Midbrain (tissue), 1 donor: ENCODE measurements around the gene CEACAM16.

Source experiments
- DNase-seq: peaks from one replicate; lab custom pipeline; 2025; lab: John Stamatoyannopoulos, UW

The CEACAM16 gene

DNA sequence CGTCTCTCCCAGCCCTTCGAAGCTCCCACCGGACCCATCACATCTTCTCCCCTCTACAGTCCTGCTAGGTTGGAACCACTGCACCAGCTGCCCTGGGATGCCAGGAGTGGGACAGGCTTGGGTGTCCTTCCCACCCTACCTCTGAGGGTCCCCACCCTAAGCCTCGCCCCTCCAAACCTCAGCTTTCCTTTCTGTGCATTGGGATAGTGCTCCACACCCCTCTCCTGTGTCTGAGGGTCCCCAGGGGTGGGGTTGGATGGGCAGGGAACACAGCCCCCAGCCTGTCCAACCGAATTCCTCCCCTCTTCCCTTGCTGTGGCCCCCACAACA is 47.6 kb downstream of the CEACAM16 start:
- DNase-seq = no peak

DNA sequence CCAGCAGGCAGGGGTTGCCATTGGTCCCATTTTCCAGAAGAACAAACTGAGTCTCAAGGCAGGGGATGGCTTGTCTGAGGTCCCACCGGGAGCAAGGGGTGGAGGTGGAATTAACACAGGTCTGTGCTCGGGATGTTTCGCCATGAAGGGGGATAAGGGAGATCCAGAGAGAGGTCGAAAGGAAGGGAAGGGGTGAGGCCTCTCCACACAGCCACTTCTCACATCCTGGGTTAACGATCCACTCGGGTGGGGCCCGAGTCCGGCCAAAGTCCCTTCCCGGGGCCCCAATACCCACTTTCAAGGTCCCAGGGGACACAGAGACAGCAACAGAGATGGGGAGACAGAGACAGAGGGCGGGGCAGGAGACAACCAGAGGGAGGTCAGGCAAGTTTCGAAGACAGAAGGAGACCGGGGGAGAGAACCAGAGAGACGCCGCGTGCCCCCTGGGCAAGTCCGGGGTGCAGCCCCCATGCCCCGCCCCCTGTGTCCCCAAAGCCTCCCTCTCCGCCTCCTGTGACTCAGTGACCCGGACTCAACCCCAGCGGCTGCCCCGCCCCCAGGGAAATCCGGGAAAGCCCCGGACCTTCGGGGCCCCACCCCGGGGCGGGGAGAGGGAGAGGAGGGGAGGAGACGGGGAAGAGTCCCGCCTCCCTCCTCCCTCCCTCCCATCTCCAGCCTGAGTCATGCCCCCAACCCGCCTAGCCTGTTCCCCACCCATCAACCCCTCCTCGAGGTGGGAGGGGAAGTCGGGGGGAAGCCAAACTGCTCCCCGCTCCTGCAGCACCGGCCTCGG is 48.2 kb downstream of the CEACAM16 start:
- DNase-seq = peak; percentile 66

DNA sequence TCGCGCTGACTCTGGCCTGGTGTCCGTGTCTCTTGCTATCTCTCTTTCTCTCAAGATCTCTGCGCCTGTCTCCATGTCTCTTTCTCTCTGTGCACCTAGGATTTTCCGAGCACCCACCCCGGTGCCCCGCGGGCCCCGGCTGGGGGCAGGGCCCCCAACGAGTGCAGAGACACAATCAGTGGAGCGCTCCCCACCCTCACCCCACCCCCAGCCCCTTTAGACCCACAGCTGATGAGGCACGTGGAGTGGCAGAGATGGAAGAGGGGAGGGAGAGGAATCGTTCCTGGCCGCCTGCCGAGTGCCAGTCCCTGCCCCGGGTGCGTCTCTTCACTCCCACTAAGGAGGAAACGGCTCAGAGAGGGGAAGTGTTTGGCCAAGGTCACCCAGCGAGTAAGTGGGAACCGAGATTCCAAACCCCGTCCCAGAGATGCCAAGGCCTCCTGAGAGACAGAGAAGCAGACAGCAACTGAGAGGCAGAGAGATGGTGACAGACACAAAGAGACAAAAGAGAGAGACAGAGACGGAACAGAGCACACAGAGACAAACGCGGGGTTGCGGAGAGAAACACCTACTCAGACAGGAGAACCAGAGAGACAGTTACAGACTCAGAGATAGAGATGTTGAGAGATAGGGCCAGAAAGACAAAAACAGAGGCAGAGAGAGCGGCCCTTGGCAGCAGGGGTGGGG is 48.9 kb downstream of the CEACAM16 start:
- peak; percentile 14 for DNase-seq

DNA sequence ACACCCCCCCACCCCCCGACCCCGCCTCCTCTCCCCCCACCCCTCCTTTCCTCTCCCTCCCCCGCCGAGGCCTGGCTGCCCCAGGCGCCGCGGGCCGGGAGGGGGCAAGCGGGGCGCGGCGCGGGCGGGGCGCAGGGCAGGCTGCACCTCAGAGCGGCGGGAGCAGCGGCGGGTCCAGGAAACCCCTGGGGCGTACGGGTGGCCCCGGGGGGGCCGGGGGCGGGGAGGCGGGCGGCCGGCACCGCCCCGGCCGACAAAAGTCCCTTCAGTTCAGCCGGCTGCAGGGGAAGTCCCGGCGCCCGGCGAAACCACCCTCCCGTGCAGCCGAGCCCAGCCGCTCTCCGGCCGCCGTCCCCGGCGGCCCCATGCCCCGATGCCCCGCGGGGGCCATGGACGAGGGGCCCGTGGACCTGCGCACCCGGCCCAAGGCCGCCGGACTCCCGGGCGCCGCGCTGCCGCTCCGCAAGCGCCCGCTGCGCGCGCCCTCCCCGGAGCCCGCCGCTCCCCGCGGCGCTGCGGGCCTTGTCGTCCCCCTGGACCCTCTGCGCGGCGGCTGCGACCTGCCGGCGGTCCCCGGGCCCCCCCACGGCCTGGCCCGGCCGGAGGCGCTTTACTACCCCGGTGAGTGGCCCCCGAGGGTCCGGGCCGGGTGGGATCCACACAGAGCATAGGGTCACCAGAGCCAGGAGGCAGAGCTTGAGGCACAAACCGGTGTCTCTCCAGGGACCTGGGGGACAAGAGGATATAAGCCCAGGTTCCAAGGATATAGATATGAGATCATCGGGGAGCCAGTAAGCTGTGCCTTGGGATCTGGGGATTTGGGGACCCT is 49.7 kb downstream of the CEACAM16 start, which contains the start of gene BCL3:
BCL3 (plus strand) TSS at position 283 of the 829 bp plus-strand sequence; CDS start at position 366, 83 bp downstream.
- peak; percentile 20 for DNase-seq

DNA sequence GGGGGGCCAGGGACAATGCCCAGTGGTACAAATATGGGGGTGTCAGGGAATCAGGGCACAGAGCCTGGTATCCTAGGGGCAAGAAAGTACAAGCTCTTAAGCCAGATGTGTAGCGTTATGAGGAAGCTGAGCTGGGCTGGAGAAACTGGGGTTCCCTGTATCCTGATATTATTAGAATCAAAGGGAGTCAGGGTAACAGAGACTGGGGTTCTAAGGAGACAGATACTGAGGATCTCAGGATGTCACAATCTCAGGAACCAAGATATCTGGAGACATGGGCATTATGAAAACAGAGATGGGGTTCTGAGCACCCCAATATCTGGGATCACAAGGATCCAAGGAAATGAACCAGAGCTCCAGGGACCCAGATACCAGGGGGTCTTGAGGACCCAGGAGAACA is 50.3 kb downstream of the CEACAM16 start:
- DNase-seq = no peak

DNA sequence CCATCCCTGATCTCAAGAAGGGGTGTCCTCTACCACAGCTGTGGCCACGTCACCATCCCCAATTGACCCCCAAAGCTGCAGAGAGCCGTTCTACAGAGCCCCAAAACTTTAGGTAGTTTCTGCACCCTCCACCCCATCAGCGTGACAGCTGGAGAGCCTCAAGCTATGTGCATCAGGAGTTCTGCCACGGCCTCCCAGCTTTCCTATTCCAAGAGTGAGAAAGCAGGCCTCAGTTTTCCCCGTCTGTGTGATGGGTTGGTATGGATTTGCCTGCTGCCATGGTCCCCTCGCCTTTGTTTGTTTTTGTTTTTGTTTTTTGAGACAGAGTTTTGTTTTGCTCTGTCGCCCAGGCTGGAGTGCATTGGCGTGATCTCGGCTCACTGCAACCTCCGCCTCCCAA is 51.0 kb downstream of the CEACAM16 start:
- no peak for DNase-seq

DNA sequence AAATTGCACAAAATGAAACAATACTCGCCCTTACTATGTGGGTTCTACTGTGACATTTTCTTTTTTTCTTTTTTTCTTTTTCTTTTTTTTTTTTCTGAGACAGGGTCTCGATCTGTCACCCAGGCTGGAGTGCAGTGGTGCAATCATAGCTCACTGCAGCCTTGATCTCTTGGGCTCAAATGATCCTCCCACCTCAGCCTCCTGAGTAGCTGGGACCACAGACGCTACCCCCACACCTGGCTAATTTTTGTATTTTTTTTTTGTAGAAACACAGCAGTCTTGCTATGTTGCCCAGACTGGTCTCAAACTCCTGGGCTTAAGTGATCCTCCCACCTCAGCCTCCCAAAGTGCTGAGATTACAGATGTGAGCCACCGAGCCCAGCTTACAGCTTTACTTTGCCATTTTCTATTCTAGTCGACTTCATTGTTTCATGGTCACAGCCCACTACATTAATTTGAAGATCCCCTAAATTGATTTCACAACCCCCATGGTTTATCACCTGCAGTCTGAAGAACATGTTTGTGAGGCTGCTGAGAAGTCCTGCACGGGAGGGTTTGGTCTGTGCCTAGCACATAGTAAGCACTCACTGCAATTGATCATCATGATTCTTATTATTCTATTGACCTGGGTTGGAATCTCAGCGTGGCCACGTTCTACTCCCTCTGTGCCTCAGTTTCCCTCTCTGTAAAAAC is 53.3 kb downstream of the CEACAM16 start:
- no peak for DNase-seq

DNA sequence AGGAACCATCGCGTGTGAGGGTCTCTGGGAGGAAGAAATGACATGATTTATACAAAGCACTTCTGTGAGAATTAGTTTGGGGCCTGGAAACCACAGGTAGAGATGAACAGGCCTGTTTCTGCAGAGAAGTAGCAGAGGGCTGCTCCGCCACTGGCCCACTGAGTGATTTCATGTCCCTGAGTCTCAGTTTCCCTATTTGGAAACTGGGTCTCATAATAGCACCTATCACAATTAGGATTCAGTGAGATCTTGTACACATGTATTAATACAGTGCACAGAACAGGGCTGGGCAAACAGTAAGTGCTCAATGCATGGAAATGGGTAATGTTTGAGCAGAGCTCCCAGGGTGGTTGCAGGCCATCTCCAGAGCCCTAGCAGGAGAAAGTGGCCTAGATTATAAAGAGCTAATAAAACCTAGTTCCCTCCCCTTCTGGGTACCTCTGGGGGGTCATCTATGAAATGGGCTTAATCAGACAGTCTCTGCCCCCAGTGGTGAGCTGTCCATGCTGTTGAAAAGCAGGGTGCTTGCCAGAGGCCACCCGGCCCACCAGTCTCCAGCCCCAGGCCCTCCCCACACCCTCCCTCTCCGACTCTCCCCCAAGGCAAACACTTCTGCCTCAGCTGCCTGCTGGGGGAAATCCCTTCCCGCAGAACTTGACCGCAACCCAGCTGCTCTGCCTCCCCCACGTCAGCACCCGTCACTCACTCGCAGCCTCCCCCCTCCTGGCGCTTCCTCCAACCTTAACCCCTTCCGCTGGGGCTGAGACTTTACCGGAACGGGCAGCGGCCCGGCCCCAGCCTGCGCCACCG is 54.1 kb downstream of the CEACAM16 start:
- no peak for DNase-seq

DNA sequence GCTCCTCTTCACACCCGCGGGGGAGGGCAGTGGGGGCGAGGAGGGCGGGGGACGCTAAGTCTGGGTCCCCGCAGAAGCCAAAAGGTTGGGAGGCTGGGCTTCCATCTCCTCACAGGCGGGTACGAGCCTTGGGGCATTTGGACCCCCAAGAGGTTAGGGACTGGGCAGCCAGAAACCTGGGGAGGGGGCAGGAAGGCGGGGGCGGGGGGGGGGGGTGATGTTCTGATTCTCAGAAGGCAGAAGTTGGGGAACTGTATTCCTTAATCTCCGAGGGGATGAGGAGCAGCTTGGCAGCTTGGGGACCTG is 54.6 kb downstream of the CEACAM16 start:
- DNase-seq = no peak

DNA sequence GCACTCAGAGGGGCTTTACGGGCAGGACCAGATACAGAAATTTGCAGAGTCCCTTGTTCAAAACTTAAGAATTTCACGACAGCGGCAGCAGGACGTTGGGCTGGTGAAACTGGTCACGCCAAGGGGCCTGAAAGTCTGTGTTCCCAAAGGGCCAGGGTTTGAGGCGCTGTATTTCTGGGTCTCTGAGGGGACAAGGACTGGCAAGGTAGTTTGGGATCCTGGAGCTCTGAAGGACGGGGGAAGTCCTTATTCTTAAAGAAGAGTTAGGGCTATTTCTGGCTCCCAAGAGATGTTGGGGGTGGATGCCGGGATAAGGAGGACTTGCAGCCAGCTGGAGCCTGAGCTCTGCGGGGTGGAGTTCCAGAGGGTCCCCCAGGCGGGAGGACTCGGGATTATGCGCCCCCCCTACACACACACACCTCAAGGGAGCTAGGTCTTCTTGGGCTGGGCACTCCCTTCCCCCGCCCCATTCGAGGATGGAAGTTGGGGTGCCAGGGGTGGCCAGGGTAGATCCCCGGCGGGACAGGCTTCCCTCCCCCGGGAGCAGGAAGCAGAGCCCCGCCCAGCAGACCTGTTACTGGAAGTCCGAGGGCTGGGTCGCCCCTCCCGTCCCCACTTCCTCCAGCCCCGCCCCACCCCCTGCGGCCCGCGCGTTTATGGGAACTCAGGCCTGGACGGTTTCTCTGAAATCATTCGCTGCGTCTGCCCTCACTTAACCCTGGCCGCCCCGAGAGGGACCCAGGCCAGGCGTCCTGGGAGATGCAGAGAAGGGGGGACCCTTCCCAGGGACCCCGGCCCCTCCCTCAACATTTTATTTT is 55.2 kb downstream of the CEACAM16 start:
- peak; percentile 2 for DNase-seq

DNA sequence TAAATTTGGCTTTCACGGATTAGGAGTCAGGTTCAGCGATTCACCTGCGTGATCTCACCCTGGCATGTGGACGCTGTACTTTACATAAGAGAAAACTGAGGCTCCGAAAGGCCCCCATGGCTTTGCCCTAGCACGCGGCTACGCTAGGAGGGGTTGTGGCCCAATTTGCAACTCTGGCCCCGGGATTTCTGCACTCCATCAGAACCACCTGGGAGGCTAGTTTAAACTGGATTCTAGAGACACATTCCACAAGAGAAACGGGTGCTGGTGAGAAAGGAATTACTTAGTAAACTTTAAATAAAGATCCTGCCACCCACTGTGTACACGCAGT is 55.8 kb downstream of the CEACAM16 start:
- DNase-seq = no peak

DNA sequence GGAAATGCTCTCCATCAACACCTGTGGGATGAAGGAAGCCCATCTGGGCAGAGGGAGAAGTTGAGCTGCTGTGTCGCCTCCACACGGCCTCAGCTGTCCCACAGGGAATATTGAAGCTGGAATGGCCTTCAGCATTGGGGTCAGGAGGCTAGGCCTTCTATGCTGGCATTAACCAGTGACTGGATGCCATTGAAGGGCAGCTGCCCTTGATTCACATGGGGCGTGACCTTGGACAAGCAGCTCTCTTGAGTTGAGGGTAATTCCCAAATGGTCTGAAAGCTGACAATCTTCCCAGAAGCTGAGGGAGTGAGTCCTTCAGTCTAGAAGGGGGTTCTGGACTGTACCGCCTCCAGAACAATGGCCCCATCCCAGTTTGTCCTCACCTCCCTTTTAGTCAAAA is 56.3 kb downstream of the CEACAM16 start:
- DNase-seq = no peak

DNA sequence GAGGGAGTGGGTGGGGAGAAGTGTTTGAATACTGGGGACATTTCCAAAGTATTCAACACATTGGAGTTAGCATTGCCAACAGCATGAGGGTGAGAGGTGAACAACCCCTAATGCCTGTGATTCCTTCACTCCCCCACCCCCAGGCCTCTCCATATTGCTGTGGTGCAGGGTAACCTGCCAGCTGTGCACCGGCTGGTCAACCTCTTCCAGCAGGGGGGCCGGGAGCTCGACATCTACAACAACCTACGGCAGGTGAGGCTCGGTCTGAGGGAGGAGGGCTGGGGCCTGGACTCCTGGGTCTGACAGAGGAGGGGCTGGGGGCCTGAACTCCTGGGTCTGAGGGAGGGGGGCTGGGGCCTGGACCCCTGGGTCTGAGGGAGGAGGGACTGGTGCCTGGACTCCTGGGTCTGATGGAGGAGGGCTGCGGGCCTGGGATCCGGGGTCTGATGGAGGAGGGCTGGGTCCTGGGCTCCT is 57.2 kb downstream of the CEACAM16 start:
- DNase-seq = no peak

DNA sequence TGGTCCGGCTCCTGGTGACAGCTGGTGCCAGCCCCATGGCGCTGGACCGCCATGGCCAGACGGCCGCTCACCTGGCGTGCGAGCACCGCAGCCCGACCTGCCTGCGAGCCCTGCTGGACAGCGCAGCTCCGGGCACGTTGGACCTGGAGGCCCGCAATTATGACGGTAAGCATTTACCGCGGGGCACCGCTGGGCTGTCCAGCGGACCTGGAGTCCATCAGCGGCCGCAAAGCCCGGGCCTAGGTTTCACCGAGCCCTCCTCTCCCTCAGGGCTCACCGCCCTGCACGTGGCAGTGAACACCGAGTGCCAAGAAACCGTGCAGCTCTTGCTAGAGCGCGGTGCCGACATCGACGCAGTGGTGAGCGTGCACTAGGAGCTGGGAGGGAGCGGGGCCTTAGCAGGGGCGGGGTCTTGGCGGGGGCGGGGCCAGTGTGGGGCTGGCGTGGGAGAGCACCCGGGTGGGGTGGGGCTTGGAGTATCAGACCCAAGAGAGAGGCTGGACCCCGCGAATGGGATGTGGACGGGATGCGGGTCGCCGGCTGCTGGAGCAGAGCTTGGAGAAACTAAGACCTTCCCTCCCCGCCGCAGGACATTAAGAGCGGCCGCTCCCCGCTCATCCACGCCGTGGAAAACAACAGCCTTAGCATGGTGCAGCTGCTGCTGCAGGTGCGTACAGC is 58.2 kb downstream of the CEACAM16 start:
- no peak for DNase-seq

DNA sequence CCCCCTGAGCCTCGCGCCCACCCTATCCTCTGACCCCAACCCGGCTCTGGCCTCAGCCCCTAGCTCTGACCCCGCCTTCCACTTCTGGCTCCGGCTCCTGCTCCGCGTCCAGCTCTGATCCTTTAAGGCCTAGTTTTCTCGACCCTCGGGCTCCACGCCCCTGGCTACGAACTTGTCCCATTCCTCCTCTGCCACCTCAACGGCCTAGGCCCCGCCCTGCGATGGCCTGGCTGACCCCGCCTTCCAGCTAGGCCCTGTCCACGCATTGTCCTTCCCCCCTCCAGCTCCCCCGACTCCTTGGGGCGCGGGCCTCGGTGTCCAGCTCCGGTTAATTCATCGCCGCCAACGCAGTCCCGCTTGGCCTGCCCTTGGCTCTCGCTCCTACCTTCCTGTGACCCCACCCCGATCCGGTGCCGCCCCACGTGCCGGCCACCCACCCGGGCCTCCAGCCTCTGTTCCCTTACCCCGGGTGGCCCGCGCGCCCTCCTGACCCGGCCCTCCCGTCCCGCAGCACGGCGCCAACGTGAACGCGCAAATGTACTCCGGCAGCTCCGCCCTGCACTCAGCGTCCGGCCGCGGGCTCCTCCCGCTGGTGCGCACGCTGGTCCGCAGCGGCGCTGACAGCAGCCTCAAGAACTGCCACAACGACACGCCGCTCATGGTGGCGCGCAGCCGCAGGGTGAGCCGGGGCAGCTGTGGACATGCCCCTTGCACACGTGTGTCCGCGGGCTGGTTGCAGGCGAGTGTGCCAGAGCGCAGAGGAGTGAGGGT is 59.0 kb downstream of the CEACAM16 start:
- no peak for DNase-seq

DNA sequence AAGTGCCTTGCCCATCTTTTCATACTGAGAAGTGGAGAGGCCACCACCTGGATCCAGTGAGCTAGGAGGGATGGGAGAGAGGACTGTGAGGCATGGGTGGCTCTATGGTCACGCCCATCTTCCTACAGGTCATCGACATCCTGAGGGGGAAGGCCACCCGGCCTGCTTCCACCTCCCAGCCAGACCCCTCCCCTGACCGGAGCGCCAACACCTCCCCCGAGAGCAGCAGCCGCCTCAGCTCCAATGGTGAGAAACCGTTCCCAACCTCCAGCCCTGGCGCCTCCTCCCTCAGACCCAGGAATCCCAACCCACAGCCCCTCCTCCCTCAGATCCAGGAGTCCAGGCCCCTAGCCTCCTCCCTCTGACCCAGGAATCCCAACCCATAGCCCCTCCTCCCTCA is 59.6 kb downstream of the CEACAM16 start:
- DNase-seq = no peak

DNA sequence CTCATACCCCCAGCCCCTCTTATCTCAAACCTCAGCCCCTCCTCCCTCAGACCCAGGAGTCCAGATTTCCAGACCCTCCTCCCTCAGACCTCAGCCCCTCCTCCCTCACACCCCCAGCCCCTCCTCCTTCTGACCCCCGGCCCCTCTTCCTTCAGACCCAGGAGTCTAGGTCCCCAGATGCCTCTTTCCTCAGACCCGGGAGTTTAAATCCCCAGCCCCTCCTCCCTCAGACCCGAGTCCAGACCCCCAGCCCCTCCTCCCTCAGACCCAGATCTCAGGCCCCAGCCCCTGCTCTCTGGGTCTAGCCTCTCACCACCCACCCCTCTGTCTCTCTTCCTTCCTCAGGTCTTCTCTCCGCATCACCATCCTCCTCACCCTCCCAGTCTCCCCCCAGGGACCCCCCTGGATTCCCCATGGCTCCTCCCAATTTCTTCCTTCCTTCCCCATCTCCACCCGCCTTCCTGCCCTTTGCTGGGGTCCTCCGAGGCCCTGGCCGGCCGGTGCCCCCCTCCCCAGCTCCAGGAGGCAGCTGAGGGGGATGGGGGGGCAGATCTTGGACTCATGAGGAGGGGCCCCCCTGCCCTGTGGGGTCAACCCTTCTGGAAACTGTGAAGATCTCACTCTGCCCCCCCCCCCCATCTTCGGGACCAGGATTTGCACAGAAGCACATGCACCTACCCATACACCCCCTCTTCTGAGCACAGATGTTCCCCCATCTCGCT is 60.3 kb downstream of the CEACAM16 start:
- no peak for DNase-seq
